Activated naive CD8-positive, alpha-beta T cell treated with anti-CD3 and anti-CD28 coated beads, Interleukin-2, amount 10 ng/mL, durations not matched to agents 7 days and 5 days (primary cell): ENCODE results near the gene OTOS. TPM values are rescaled to one million over a fixed set of nuclear protein-coding genes. Genes with fewer than 3 reads are reported as not detected.

Experiments
- ATAC-seq: fragments of 150-1000 bp; cut with Tn5 transposase; one replicate; pipeline ENCODE4 v1.10.0; 2021; ENCODE audit warnings: low read depth, moderate library complexity
- POLR2A ChIA-PET: fragments of 350-600 bp; sonication (Branson Sonifier 250); formaldehyde crosslinking; loops from one replicate; lab custom pipeline; 2021; ENCODE audit warnings: antibody characterized with exemption; lab: Charles Lee
- DNase-seq: peaks from one replicate; pipeline ENCODE4 v3.0.0; 2021
- H3K27ac Mint-ChIP-seq: one replicate; pipeline ENCODE4 v1.8.0; 2022; ENCODE audit warnings: mild to moderate bottlenecking, mixed read lengths
- H3K27me3 Mint-ChIP-seq: one replicate; pipeline ENCODE4 v1.8.0; 2022; ENCODE audit warnings: mild to moderate bottlenecking, moderate library complexity, mixed read lengths
- H3K36me3 Mint-ChIP-seq: one replicate; pipeline ENCODE4 v1.8.0; 2021; ENCODE audit warnings: mild to moderate bottlenecking, mixed read lengths
- H3K4me1 Mint-ChIP-seq: one replicate; pipeline ENCODE4 v1.8.0; 2021; ENCODE audit warnings: mixed read lengths
- H3K4me3 Mint-ChIP-seq: one replicate; pipeline ENCODE4 v1.8.0; 2022; ENCODE audit warnings: mild to moderate bottlenecking, moderate library complexity, mixed read lengths
- H3K9me3 Mint-ChIP-seq: one replicate; pipeline ENCODE4 v1.8.0; 2021; ENCODE audit warnings: mixed read lengths
- total RNA-seq, 2 experiments: library from RNA; stranded (reverse); gene quantifications; one replicate each; pipeline ENCODE4 v1.2.3, GENCODE V29; 2021

The OTOS gene
- total RNA-seq, 2 experiments from 2014 or later = not detected

- peaks cover 75% of the 10 kb centered on the region for H3K27me3 Mint-ChIP-seq
- H3K4me3 Mint-ChIP-seq = no peak overlapping the region
- H3K9me3 Mint-ChIP-seq = peaks cover 6% of the 10 kb centered on the region
- ATAC-seq (no peak), DNase-seq (no peak)
- no peaks in the 10 kb centered on the region for H3K4me1 Mint-ChIP-seq
- no peak overlapping the region for H3K27ac Mint-ChIP-seq
- H3K36me3 Mint-ChIP-seq = peaks cover 1% of the 10 kb centered on the region
- POLR2A ChIA-PET = no interaction called here
Observed at GRCh38 chr2:240095556-240096523, 44.6 kb downstream of the OTOS start.

GRCh38 chr2:240089306-240089705 lies 51.2 kb downstream of the OTOS start:
- H3K27ac Mint-ChIP-seq = no peak overlapping the region
- peaks cover 22% of the 10 kb centered on the region for H3K27me3 Mint-ChIP-seq
- H3K9me3 Mint-ChIP-seq = peaks cover 6% of the 10 kb centered on the region
- POLR2A ChIA-PET = no interaction called here
- H3K4me3 Mint-ChIP-seq = no peak overlapping the region
- H3K36me3 Mint-ChIP-seq = no peaks in the 10 kb centered on the region
- DNase-seq (no peak), ATAC-seq (no peak)
- H3K4me1 Mint-ChIP-seq = no peaks in the 10 kb centered on the region

Other genes starting within 250 kb of the OTOS start
- 100 to 1,000 TPM; 111 to 117 TPM for gene NDUFA10, start 115.3 kb downstream of the OTOS start, total RNA-seq
- gene OR6B2, start 110.2 kb downstream of the OTOS start, total RNA-seq = not detected
- gene OR6B3, start 87.1 kb downstream of the OTOS start, total RNA-seq = not detected
- gene COPS9, start 4.4 kb downstream of the OTOS start, total RNA-seq = 10 to 100 TPM; 87.1 to 89.5 TPM